HL-60 (cell line): ENCODE measurements around the gene FTO.

Source experiments
- DNase-seq, 2 experiments: peaks; one replicate each; pipeline ENCODE4 v3.0.0-alpha.2; 2010 to 2020; ENCODE audit warnings: low read depth in 1 of 2, low spot score in 1 of 2
- H3K27ac ChIP-seq: fragments of 250-450 bp; sonication (Bioruptor Pico); replicated peaks from 2 replicates; pipeline ENCODE4 v1.5.1; 2020; ENCODE audit warnings: mild to moderate bottlenecking, moderate library complexity
- H3K27me3 ChIP-seq: fragments of 250-450 bp; sonication (Bioruptor Pico); 2 replicates; pipeline ENCODE4 v1.5.1; 2021; ENCODE audit warnings: mild to moderate bottlenecking, moderate library complexity; ENCODE audit not compliant: insufficient read depth, poor library complexity, severe bottlenecking
- H3K4me3 ChIP-seq: replicated peaks from 2 replicates; pipeline ENCODE4 v1.5.1; 2011; ENCODE audit warnings: mild to moderate bottlenecking, control low read depth, low read length; ENCODE audit not compliant: insufficient read depth
- CTCF ChIP-seq: IDR thresholded peaks from one replicate; pipeline ENCODE4 v1.5.1; 2011; ENCODE audit warnings: low read length, control low read depth, inconsistent platforms; ENCODE audit not compliant: insufficient read depth
- GABPA ChIP-seq: IDR thresholded peaks from 2 replicates; pipeline ENCODE4 v1.6.1; 2012; ENCODE audit warnings: low read depth
- POLR2AphosphoS5 ChIP-seq: IDR thresholded peaks from 2 replicates; pipeline ENCODE4 v1.6.1; 2012; ENCODE audit warnings: low read depth
- SPI1 ChIP-seq: IDR thresholded peaks from 2 replicates; pipeline ENCODE4 v1.6.1; 2012; ENCODE audit warnings: low read depth, mild to moderate bottlenecking, borderline replicate concordance
- TF ChIP-seq, protein P1 (sequence below): IDR thresholded peaks from 2 replicates; pipeline ENCODE4 v1.6.1; 2012; ENCODE audit warnings: low read depth; ENCODE audit not compliant: insufficient replicate concordance

The FTO gene

DNA sequence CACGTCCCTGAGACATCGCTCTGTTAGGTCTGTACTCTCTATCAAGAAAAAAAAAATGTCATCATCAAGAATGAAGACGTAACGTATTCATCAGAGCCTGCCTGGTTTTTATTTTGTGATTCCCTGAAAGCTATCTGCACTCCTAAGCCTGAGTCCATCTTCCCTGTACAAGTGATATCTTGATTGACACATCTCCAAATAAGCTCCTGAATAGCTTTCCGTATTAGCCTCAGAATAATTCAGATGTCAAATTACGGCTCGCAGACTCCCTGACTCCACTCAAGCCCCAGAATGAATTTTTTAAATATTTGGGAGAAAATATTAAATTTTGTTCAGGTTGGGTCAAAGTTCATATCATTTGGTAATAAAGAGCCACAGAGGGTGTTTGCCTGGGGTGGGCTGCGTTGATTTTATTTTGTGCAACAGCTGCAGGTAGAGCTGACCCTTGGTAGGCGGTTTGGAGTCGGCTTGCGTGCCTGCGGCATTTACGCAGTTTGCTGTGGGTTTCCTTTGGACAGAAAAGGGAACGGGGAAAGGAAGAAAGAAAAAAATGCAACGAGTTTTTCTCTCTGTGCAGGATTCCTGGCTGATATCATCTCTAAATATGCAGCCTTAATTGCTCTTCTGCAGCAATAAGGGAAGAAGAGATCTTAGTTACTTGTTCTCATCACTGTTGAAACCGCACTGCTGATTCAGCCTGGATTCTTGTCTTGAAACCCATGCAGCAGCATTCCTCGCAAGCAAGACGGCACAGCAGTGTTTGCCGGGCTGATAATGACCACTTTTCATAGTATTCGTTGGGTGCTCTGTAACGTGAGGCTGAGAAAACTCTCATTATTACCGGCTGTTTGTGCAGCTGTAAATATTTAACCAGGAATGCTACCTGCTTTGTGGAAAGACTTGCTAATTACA lies 467.9 kb downstream of the FTO start:
- peak in 1 of 2 experiments; percentile 18 for DNase-seq
- no peak overlapping the region for H3K4me3 ChIP-seq
- H3K27me3 ChIP-seq = no peaks in the 10 kb centered on the region
- no peak overlapping the region for H3K27ac ChIP-seq
- TF ChIP-seq POLR2AphosphoS5 = no peak
- TF ChIP-seq SPI1 = no peak
- TF ChIP-seq CTCF = no peak
- no peak for TF ChIP-seq GABPA
- TF ChIP-seq, protein P1, sequence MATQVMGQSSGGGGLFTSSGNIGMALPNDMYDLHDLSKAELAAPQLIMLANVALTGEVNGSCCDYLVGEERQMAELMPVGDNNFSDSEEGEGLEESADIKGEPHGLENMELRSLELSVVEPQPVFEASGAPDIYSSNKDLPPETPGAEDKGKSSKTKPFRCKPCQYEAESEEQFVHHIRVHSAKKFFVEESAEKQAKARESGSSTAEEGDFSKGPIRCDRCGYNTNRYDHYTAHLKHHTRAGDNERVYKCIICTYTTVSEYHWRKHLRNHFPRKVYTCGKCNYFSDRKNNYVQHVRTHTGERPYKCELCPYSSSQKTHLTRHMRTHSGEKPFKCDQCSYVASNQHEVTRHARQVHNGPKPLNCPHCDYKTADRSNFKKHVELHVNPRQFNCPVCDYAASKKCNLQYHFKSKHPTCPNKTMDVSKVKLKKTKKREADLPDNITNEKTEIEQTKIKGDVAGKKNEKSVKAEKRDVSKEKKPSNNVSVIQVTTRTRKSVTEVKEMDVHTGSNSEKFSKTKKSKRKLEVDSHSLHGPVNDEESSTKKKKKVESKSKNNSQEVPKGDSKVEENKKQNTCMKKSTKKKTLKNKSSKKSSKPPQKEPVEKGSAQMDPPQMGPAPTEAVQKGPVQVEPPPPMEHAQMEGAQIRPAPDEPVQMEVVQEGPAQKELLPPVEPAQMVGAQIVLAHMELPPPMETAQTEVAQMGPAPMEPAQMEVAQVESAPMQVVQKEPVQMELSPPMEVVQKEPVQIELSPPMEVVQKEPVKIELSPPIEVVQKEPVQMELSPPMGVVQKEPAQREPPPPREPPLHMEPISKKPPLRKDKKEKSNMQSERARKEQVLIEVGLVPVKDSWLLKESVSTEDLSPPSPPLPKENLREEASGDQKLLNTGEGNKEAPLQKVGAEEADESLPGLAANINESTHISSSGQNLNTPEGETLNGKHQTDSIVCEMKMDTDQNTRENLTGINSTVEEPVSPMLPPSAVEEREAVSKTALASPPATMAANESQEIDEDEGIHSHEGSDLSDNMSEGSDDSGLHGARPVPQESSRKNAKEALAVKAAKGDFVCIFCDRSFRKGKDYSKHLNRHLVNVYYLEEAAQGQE = no peak

GRCh38 chr16:54173490-54173889 lies 469.5 kb downstream of the FTO start:
- no peak for DNase-seq
- no peak overlapping the region for H3K27ac ChIP-seq
- no peak overlapping the region for H3K4me3 ChIP-seq
- no peak for TF ChIP-seq POLR2AphosphoS5
- TF ChIP-seq SPI1 = no peak
- TF ChIP-seq GABPA = no peak
- TF ChIP-seq, protein P1 = no peak
- no peak for TF ChIP-seq CTCF
- no peaks in the 10 kb centered on the region for H3K27me3 ChIP-seq

DNA sequence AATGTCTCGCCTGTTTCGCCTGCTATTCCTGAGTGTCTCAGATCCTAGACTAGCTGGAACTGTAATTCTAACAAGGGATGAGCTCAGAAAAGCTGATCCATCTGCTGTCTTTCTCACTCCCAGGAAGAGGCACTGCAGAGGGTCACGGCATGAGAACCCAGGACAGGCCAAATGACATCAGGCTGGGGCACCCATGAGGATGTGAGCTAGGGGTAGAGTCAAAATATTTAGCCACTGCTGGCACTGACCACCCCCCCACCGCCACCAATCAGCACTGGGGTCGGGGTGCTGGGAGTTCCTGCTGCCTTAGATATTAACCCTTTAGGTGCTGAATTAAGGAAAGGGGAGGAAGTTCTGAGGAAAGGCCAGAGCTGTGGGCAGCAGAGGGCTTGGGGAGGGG lies 470.2 kb downstream of the FTO start:
- Histone ChIP-seq H3K4me3 (no peak overlapping the region), H3K27me3 (no peaks in the 10 kb centered on the region), H3K27ac (no peak overlapping the region)
- DNase-seq = no peak
- TF ChIP-seq, protein P1 = no peak
- TF ChIP-seq POLR2AphosphoS5 = no peak
